ENCODE data around the gene MTARC1. TPM values are rescaled to one million over a fixed set of nuclear protein-coding genes. Genes with fewer than 3 reads are reported as not detected.

Gene MTARC1
- 54.4 and 72.5 TPM in 2 replicates for total RNA-seq (2021)
- percentile 86 among the genes with signal in this experiment for Bru-seq, nascent RNA
- percentile 81 among the genes with signal in this experiment for BruChase-seq, experiment 1, labeled RNA remaining after a 2-hour chase
- percentile 91 among the genes with signal in this experiment for BruChase-seq, experiment 2, labeled RNA remaining after a 6-hour chase
- long read RNA-seq, full-length matches to known transcripts = 77 of 105 reads
- long read RNA-seq, partial matches to known transcripts = 11 of 105 reads
- long read RNA-seq, other reads (novel, unspliced or antisense) = 17 of 105 reads

GRCh38 chr1:220786337-220787068 is at the start of gene MTARC1:
TSS of gene MTARC1 (plus strand) at chr1:220786913. CDS start at chr1:220786945, 32 bp downstream.
- Histone ChIP-seq H3K27ac (peak within 1 kb of the TSS; percentile 57), H3K9me3 (ENCODE audit: insufficient read depth, low read depth) (no peaks in the 10 kb centered on the region), H3K4me2 (peak within 1 kb of the TSS; percentile 78), H3K27me3 (ENCODE audit: insufficient read depth, low read depth) (no peaks in the 10 kb centered on the region), H3K9me2 (ENCODE audit: insufficient read depth) (no peaks in the 10 kb centered on the region), H3K4me3 (peak within 1 kb of the TSS; percentile 65), H3K4me1 (replicated peaks; ENCODE audit: insufficient read depth) (peaks cover 21% of the 10 kb centered on the region), H4K20me1 (ENCODE audit: insufficient read depth) (no peaks in the 10 kb centered on the region), H3F3A (ENCODE audit: insufficient read depth, low read depth) (peaks cover 35% of the 10 kb centered on the region), H2AFZ (peak within 1 kb of the TSS; percentile 93), H3K36me3 (ENCODE audit: low read depth) (no peaks in the 10 kb centered on the region), H3K79me2 (ENCODE audit: low read depth) (no peaks in the 10 kb centered on the region; the same call in 1 of the 2 replicates)
- ChIA-PET POLR2A (ENCODE audit: unreplicated experiment) (interaction anchor here (0.5 to 1.1 kb wide), 9 partner anchors 12 to 1898 kb away, joined by 3 to 9 read pairs (median 4); partner anchors contain the start of gene RAB3GAP2), CTCF (interaction anchor here (0.6 to 1.4 kb wide), 8 partner anchors 12 to 796 kb away, joined by 3 to 8 read pairs (median 4); partner anchors contain the start of gene MTARC2)
- BruUV-seq (replicated peaks) = no TSS peak
- intact Hi-C loops (cut with micrococcal nuclease; ENCODE audit: unreplicated experiment) = no loop called here
- no peak; the same call in 1 of the 2 replicates for TF ChIP-seq CTCF (conservative IDR thresholded peaks at IDR 0.05)
- DNase-seq = peak; percentile 76 to 91

GRCh38 chr1:220741349-220741748 is 45.4 kb upstream of the MTARC1 start:
- Histone ChIP-seq H3K4me1 (replicated peaks; ENCODE audit: insufficient read depth) (no peaks in the 10 kb centered on the region), H3K9me2 (ENCODE audit: insufficient read depth) (no peaks in the 10 kb centered on the region), H3K27ac (no peak overlapping the region), H2AFZ (no peak overlapping the region), H3K79me2 (ENCODE audit: low read depth) (no peaks in the 10 kb centered on the region), H3K9me3 (ENCODE audit: insufficient read depth, low read depth) (no peaks in the 10 kb centered on the region), H3K4me2 (no peak overlapping the region), H3K4me3 (no peak overlapping the region), H4K20me1 (ENCODE audit: insufficient read depth) (no peaks in the 10 kb centered on the region), H3F3A (ENCODE audit: insufficient read depth, low read depth) (no peaks in the 10 kb centered on the region), H3K36me3 (ENCODE audit: low read depth) (no peaks in the 10 kb centered on the region; the same call in 1 of the 2 replicates), H3K27me3 (ENCODE audit: insufficient read depth, low read depth) (no peaks in the 10 kb centered on the region)
- ChIA-PET CTCF (no interaction called here), POLR2A (ENCODE audit: unreplicated experiment) (no interaction called here)
- BruUV-seq (replicated peaks) = no TSS peak
- intact Hi-C loops (cut with micrococcal nuclease; ENCODE audit: unreplicated experiment) = no loop called here
- no peak for DNase-seq
- no peak for TF ChIP-seq EZH2 (IDR thresholded peaks at IDR 0.05; ENCODE audit: low read depth)
- no peak for TF ChIP-seq CTCF (conservative IDR thresholded peaks at IDR 0.05)

- TF ChIP-seq EZH2 (IDR thresholded peaks at IDR 0.05; ENCODE audit: low read depth) = no peak
- TF ChIP-seq CTCF (conservative IDR thresholded peaks at IDR 0.05) = no peak
- H3K27ac ChIP-seq = no peak overlapping the region
- H3K4me1 ChIP-seq (replicated peaks; ENCODE audit: insufficient read depth) = no peaks in the 10 kb centered on the region
- no peaks in the 10 kb centered on the region for H3K9me3 ChIP-seq (ENCODE audit: insufficient read depth, low read depth)
- H2AFZ ChIP-seq = no peak overlapping the region
- H3K27me3 ChIP-seq (ENCODE audit: insufficient read depth, low read depth) = no peaks in the 10 kb centered on the region
- intact Hi-C loops (cut with micrococcal nuclease; ENCODE audit: unreplicated experiment) = no loop called here
- no peaks in the 10 kb centered on the region; the same call in 1 of the 2 replicates for H3K36me3 ChIP-seq (ENCODE audit: low read depth)
- no peak for DNase-seq
- ChIA-PET POLR2A (ENCODE audit: unreplicated experiment) (no interaction called here), CTCF (no interaction called here)
- H3K4me2 ChIP-seq = no peak overlapping the region
- H4K20me1 ChIP-seq (ENCODE audit: insufficient read depth) = no peaks in the 10 kb centered on the region
- no peak overlapping the region for H3K4me3 ChIP-seq
- BruUV-seq (replicated peaks) = no TSS peak
- H3K79me2 ChIP-seq (ENCODE audit: low read depth) = no peaks in the 10 kb centered on the region
- no peaks in the 10 kb centered on the region for H3K9me2 ChIP-seq (ENCODE audit: insufficient read depth)
- no peaks in the 10 kb centered on the region for H3F3A ChIP-seq (ENCODE audit: insufficient read depth, low read depth)
Measured at GRCh38 chr1:220741825-220742224, 44.9 kb upstream of the MTARC1 start.
